ENCODE measurements around the gene SRRD. TPM values are rescaled to one million over a fixed set of nuclear protein-coding genes. Genes with fewer than 3 reads are reported as not detected.

SRRD gene
- polyA plus RNA-seq, 10 donors, result 21.1 to 28.0 (median 24.6) TPM

Other genes with a start within 250 kb of the SRRD start
- 1 to 10 TPM in 6 of 10 donors, under 1 TPM in 4; 0.67 to 2.4 (median 1.1) TPM for gene ASPHD2, start 54.6 kb upstream of the SRRD start, polyA plus RNA-seq (ENCODE audit: insufficient read length in 10 of 10)
- gene HPS4, start 94 bp upstream of the SRRD start, polyA plus RNA-seq (ENCODE audit: insufficient read length in 10 of 10), result 10 to 100 TPM; 10.8 to 22.0 (median 17.2) TPM
- gene TFIP11, start 28.6 kb downstream of the SRRD start, polyA plus RNA-seq (ENCODE audit: insufficient read length in 10 of 10), result 10 to 100 TPM; 20.7 to 26.3 (median 21.3) TPM
- gene TPST2, start 106.3 kb downstream of the SRRD start, polyA plus RNA-seq (ENCODE audit: insufficient read length in 10 of 10), result 10 to 100 TPM in 1 of 10 donors, 1 to 10 TPM in 9; 6.3 to 10.5 (median 7.3) TPM
- 1 to 10 TPM in 8 of 10 donors, under 1 TPM in 2; 0.80 to 1.7 (median 1.2) TPM for gene CRYBB1, start 134.2 kb downstream of the SRRD start, polyA plus RNA-seq (ENCODE audit: insufficient read length in 10 of 10)
- gene CRYBA4, start 138.1 kb downstream of the SRRD start, polyA plus RNA-seq (ENCODE audit: insufficient read length in 10 of 10), result not detected
- gene MIAT, start 173.7 kb downstream of the SRRD start, polyA plus RNA-seq (ENCODE audit: insufficient read length in 10 of 10), result 1 to 10 TPM in 3 of 10 donors, under 1 TPM in 7; 0.16 to 2.1 (median 0.44) TPM